ENCODE data around the gene NOS1AP.

GRCh38 chr1:162233066-162233465 is 163.6 kb downstream of the NOS1AP start:
- no peak for TF ChIP-seq CTCF (conservative IDR thresholded peaks at IDR 0.05; ENCODE audit: low read depth in 2 of 2)
- TF ChIP-seq EZH2phosphoT487 (IDR thresholded peaks at IDR 0.05; ENCODE audit: unreplicated experiment), result no peak
- no peak for TF ChIP-seq EZH2 (IDR thresholded peaks at IDR 0.05; ENCODE audit: low read depth, unreplicated experiment)
- TF ChIP-seq POLR2AphosphoS5 (IDR thresholded peaks at IDR 0.05; ENCODE audit: low read depth), result no peak
- TF ChIP-seq REST (IDR thresholded peaks at IDR 0.05; ENCODE audit: unreplicated experiment), result no peak
- no peak for TF ChIP-seq NANOG (IDR thresholded peaks at IDR 0.05; ENCODE audit: borderline replicate concordance)
- no peak for TF ChIP-seq ETS1 (IDR thresholded peaks at IDR 0.05)
- no peak for TF ChIP-seq CREB1 (CRISPR knock-in tag; IDR thresholded peaks at IDR 0.05; ENCODE audit: low read depth)
- TF ChIP-seq ZNF462 (CRISPR knock-in tag; IDR thresholded peaks at IDR 0.05), result no peak
- no peak for TF ChIP-seq STAT1 (IDR thresholded peaks at IDR 0.05; ENCODE audit: unreplicated experiment)
- no peak for TF ChIP-seq JUNB (IDR thresholded peaks at IDR 0.05; ENCODE audit: unreplicated experiment)
- no peak for TF ChIP-seq ZNF114 (CRISPR knock-in tag; IDR thresholded peaks at IDR 0.05)
